ENCODE data around the gene MYOF. TPM values are rescaled to one million over a fixed set of nuclear protein-coding genes. Genes with fewer than 3 reads are reported as not detected.
A peak's percentile ranks its signal among the peaks of the same experiment; 100 is the strongest.

Gene MYOF
- total RNA-seq (2011; cell fraction: chromatin; rRNA removed; ENCODE audit: low replicate concordance), result not detected in 2 replicates
- total RNA-seq (2011; cell fraction: nucleolus; rRNA removed), result under 0.01 TPM in 1 of 2 replicates, not detected in the other
- total RNA-seq (2011; cell fraction: nucleoplasm; rRNA removed), result not detected in 2 replicates
- not detected in 2 replicates for total RNA-seq (2014; rRNA removed)
- not detected in 2 replicates for total RNA-seq (2014; rRNA removed; fragmentation: Illumina TruSeq; extraction: Trizol)
- total RNA-seq (2015; rRNA removed; fragmentation: Illumina TruSeq; extraction: Trizol), result not detected in 2 replicates
- 0.27 and 0.67 TPM in 2 replicates for total RNA-seq (2021)
- 0.06 TPM in 1 of 2 replicates, not detected in the other for polyA plus RNA-seq (2011; rRNA removed)
- 0.03 TPM in 1 of 2 replicates, not detected in the other for polyA plus RNA-seq (2011; cell fraction: cytosol; rRNA removed)
- polyA plus RNA-seq (2011; cell fraction: nucleus; rRNA removed), result 0.10 TPM in 1 of 2 replicates, not detected in the other
- 0.07 TPM in 1 of 2 replicates, not detected in the other for polyA plus RNA-seq (2012)
- polyA plus RNA-seq (2014; fragmentation: Illumina TruSeq; extraction: Trizol), result not detected in 2 replicates
- polyA plus RNA-seq (2014; fragmentation: Nextera tagmentation; extraction: Ambion mirVana), result not detected
- polyA plus RNA-seq (2014; rRNA removed), result not detected in 2 replicates
- 0.03 and 0.04 TPM in 2 replicates for polyA minus RNA-seq (2011; rRNA and poly(A)+ RNA removed)
- 0.38 and 0.64 TPM in 2 replicates for polyA minus RNA-seq (2011; cell fraction: cytosol; rRNA and poly(A)+ RNA removed)
- 0.11 and 0.27 TPM in 2 replicates for polyA minus RNA-seq (2011; cell fraction: nucleus; rRNA and poly(A)+ RNA removed)
- Bru-seq, nascent RNA, result percentile 19 among the genes with signal in this experiment
- percentile 23 among the genes with signal in this experiment for BruChase-seq, experiment 1, labeled RNA remaining after a 2-hour chase
- BruChase-seq, experiment 2, labeled RNA remaining after a 6-hour chase, result percentile 22 among the genes with signal in this experiment
- long read RNA-seq, experiment 1, result 0 reads
- long read RNA-seq, experiment 2, result 0 reads
- long read RNA-seq, experiment 3, result 0 reads

DNA sequence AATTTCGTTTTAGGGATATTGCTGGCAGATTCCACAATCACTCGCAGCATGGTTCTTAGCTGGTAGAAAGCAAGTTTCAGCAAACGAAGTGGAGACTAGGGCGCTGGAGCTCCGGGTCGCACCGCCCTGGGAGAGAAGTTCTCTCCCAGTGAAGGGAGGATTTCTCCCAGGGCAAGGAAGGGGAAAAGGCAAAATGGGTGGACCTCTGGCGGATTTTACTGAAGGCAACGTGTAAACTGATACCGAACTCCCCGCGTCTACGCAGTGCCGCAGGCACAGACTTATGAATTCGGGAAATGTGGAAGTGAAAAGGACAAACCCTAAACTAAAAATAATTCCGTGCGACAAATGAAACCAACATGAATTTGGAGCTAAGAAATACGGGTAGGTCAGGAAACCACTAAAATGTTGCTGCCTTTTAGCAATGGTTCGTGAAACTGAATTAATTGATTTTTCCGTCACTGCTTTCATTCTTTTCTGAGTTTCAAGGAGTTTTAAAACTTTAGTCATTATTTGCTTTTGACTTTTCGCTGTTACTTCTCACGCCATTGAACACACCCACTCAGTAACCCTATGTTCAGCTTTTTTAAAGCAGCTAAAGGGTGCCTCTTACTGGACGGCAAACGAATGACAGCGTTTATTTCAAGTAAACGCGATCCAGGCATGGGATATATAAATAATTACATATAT lies at the start of gene MYOF:
Gene MYOF, minus strand, starts transcription at position 190 of the 690 bp plus-strand sequence. Its CDS starts 140 bp downstream, at position 50.
- Histone ChIP-seq H2AFZ (ENCODE audit: low read depth, low read length) (peak within 1 kb of the TSS; percentile 76), H3K4me1 (replicated peaks in 1 of 2; ENCODE audit: control insufficient read depth in 2 of 2, insufficient read depth in 2 of 2, low read length in 2 of 2) (no peaks in the 10 kb centered on the region), H3K4me2 (ENCODE audit: insufficient read depth, low read length) (peak within 1 kb of the TSS; percentile 73), H3K36me3 (ENCODE audit: control insufficient read depth, insufficient read depth, low read length) (no peaks in the 10 kb centered on the region), H3K27ac (ENCODE audit: extremely low read depth, low read depth, low read length) (no peak within 1 kb of the TSS), H3K9ac (ENCODE audit: insufficient read depth in 1 of 2, low read depth in 2 of 2, low read length in 2 of 2) (no peak within 1 kb of the TSS), H3K79me2 (ENCODE audit: control insufficient read depth, insufficient read depth, low read length) (no peaks in the 10 kb centered on the region), H3K27me3 (ENCODE audit: control insufficient read depth in 2 of 2, insufficient read depth in 2 of 2, low read length in 2 of 2) (peaks cover 0 to 10% of the 10 kb centered on the region in 2 experiments; a peak in 3 of 5 replicates), H3K4me3 (peak within 1 kb of the TSS; percentile 12; the same call in 1 of the 2 replicates), H4K20me1 (replicated peaks; ENCODE audit: control insufficient read depth, insufficient read depth, low read length) (no peaks in the 10 kb centered on the region), H3K9me3 (replicated peaks; ENCODE audit: control insufficient read depth, insufficient read depth, low read depth, low read length) (no peaks in the 10 kb centered on the region), H3K9me1 (ENCODE audit: control insufficient read depth, insufficient read depth, low read length) (no peaks in the 10 kb centered on the region)
- peak; percentile 49 to 61 (median 53) for DNase-seq (ENCODE audit: extremely low read depth in 1 of 4, low spot score in 3 of 4)
- ATAC-seq, result peak; percentile 75
- in situ Hi-C loops (cut with MboI), result loop anchor here (5.0 kb wide), 1 partner anchor 100 kb away; no protein-coding TSS in a partner anchor
- intact Hi-C loops (cut with micrococcal nuclease), result loop anchor here (1.0 to 2.0 kb wide), 2 partner anchors 29 to 106 kb away; no protein-coding TSS in a partner anchor
- POLR2A ChIA-PET, result interaction anchor here (0.6 to 1.2 kb wide), 5 partner anchors 9 to 148 kb away, joined by 3 to 7 read pairs (median 3); partner anchors contain the start of gene CEP55
- BruUV-seq (replicated peaks), result no TSS peak
- FAIRE-seq, result peak; percentile 74
- CTCF ChIA-PET (ENCODE audit: low intra/inter-chr PET ratio), result interaction anchor here (0.6 to 4.8 kb wide), 4 partner anchors 106 to 1394 kb away, joined by 4 to 50 read pairs (median 6); no protein-coding TSS in a partner anchor
- 2% methylated on average over 20 of the region's 27 CpGs for WGBS (ENCODE audit: insufficient coverage, low coverage, missing lambda C conversion rate)
- TF ChIP-seq, protein P1, sequence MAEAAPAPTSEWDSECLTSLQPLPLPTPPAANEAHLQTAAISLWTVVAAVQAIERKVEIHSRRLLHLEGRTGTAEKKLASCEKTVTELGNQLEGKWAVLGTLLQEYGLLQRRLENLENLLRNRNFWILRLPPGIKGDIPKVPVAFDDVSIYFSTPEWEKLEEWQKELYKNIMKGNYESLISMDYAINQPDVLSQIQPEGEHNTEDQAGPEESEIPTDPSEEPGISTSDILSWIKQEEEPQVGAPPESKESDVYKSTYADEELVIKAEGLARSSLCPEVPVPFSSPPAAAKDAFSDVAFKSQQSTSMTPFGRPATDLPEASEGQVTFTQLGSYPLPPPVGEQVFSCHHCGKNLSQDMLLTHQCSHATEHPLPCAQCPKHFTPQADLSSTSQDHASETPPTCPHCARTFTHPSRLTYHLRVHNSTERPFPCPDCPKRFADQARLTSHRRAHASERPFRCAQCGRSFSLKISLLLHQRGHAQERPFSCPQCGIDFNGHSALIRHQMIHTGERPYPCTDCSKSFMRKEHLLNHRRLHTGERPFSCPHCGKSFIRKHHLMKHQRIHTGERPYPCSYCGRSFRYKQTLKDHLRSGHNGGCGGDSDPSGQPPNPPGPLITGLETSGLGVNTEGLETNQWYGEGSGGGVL (CRISPR knock-in tag; IDR thresholded peaks at IDR 0.05), result no peak
- no peak for TF ChIP-seq ZMIZ1 (IDR thresholded peaks at IDR 0.05; ENCODE audit: low read depth in 2 of 2, low read length in 2 of 2)
- no peak for TF ChIP-seq MAFG (tag; conservative IDR thresholded peaks at IDR 0.05)
- TF ChIP-seq ZKSCAN8 (CRISPR knock-in tag; IDR thresholded peaks at IDR 0.05), result no peak
- TF ChIP-seq, protein P2, sequence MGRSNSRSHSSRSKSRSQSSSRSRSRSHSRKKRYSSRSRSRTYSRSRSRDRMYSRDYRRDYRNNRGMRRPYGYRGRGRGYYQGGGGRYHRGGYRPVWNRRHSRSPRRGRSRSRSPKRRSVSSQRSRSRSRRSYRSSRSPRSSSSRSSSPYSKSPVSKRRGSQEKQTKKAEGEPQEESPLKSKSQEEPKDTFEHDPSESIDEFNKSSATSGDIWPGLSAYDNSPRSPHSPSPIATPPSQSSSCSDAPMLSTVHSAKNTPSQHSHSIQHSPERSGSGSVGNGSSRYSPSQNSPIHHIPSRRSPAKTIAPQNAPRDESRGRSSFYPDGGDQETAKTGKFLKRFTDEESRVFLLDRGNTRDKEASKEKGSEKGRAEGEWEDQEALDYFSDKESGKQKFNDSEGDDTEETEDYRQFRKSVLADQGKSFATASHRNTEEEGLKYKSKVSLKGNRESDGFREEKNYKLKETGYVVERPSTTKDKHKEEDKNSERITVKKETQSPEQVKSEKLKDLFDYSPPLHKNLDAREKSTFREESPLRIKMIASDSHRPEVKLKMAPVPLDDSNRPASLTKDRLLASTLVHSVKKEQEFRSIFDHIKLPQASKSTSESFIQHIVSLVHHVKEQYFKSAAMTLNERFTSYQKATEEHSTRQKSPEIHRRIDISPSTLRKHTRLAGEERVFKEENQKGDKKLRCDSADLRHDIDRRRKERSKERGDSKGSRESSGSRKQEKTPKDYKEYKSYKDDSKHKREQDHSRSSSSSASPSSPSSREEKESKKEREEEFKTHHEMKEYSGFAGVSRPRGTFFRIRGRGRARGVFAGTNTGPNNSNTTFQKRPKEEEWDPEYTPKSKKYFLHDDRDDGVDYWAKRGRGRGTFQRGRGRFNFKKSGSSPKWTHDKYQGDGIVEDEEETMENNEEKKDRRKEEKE (IDR thresholded peaks at IDR 0.05; ENCODE audit: borderline replicate concordance in 1 of 2, control insufficient read depth in 1 of 2, low read depth in 2 of 2, low read length in 1 of 2), result no peak

Data from K562 (cell line).